Heart right ventricle (tissue), 16 donors: Measurements from ENCODE around the gene KDM2A. TPM values are rescaled to one million over a fixed set of nuclear protein-coding genes. Genes with fewer than 3 reads are reported as not detected.

ENCODE experiments used
- ATAC-seq, 8 donors: fragments of 200-7000 bp; cut with Tn5 transposase; one replicate each; pipeline ENCODE4 v1.9.1; 2020; ENCODE audit warnings: mild to moderate bottlenecking in 8 of 8, moderate library complexity in 8 of 8, moderate number of reproducible peaks in 1 of 8
- DNase-seq, 2 donors: peaks; one replicate each; pipeline ENCODE4 v3.0.0-alpha.2; 2020
- H3K27ac ChIP-seq, 10 donors: fragments of 200-600 bp; sonication (generic) in 2 of 10; one replicate each; pipeline versions ENCODE4 v1.5.0 to v1.8.0; 2020 to 2022; ENCODE audit warnings: mild to moderate bottlenecking in 3 of 10
- H3K27me3 ChIP-seq, 7 donors: fragments of 200-600 bp; one replicate each; pipeline ENCODE4 v1.8.0; 2021 to 2022; ENCODE audit warnings: mild to moderate bottlenecking in 2 of 7
- H3K36me3 ChIP-seq, 9 donors: fragments of 200-600 bp; sonication (generic) in 1 of 9; one replicate each; pipeline versions ENCODE4 v1.5.0 to v1.8.0; 2020 to 2022; ENCODE audit warnings: mild to moderate bottlenecking in 2 of 9
- H3K4me1 ChIP-seq, 9 donors: fragments of 200-600 bp; sonication (generic) in 1 of 9; one replicate each; pipeline versions ENCODE4 v1.5.0 to v1.8.0; 2020 to 2022; ENCODE audit warnings: mild to moderate bottlenecking in 4 of 9
- H3K4me3 ChIP-seq, 10 donors: fragments of 200-600 bp; sonication (generic) in 2 of 10; one replicate each; pipeline versions ENCODE4 v1.5.0 to v1.8.0; 2020 to 2022; ENCODE audit warnings: mild to moderate bottlenecking in 7 of 10, moderate library complexity in 2 of 10
- H3K9me3 ChIP-seq, 11 donors: fragments of 200-600 bp in 10 of 11; sonication (generic) in 2 of 11; one replicate each; pipeline versions ENCODE4 v1.5.0 to v1.8.0; 2013 to 2022; ENCODE audit warnings: mild to moderate bottlenecking in 2 of 11, control low read depth in 1 of 11, moderate library complexity in 1 of 11
- CTCF ChIP-seq, 9 donors: fragments of 200-600 bp; sonication (generic) in 2 of 9; IDR thresholded peaks; one replicate each; pipeline versions ENCODE4 v1.5.0 to v1.8.0; 2021 to 2022; ENCODE audit warnings: antibody characterized with exemption in 9 of 9, mild to moderate bottlenecking in 5 of 9, moderate library complexity in 1 of 9
- WGBS, 2 donors: extraction: QIAGEN DNeasy Blood & Tissue Kit; methylation state at CpG; one replicate each; pipeline ENCODE4 v1.1.7; 2013; ENCODE audit warnings: inconsistent platforms in 1 of 2; 5-methylcytosine and 5-hydroxymethylcytosine counted together
- intact Hi-C, 10 donors: fragments of 100-400 bp; cut with DNase I; formaldehyde crosslinking; loops; one replicate each; pipeline versions ENCODE4 v1.11.1 to v1.14.2; 2022
- polyA plus RNA-seq, 2 donors: library from polyadenylated mRNA; stranded (reverse); fragments of 200-250 nt; gene quantifications; one replicate each; pipeline ENCODE4 v1.2.3, GENCODE V29; 2013
- total RNA-seq, 10 donors: library from RNA; stranded (reverse); fragmentation: NEBNext Ultra II Directional in 3 of 10; extraction: Animal tissue kit (Norgen Biotek cat#: 25700) in 3 of 10; gene quantifications; one replicate each; pipeline versions ENCODE4 v1.2.1 to v1.2.4, GENCODE V29; 2021 to 2023
- donor health status: Arrhythmogenic right ventricular cardiomyopathy.
- donor health status: ischemic (EF 13 %, LVEDD 7.1; RV severe dilation, severe dysfunction).
- donor health status: healthy with polysubstance abuse.
- donor health status: DM: no; HTN: yes; CAD: no.
- donor health status: DM: no; HTN: no; CAD: no.
- donor health status: ischemic (EF 25% LVEDD 6.9; RV normal size, moderate dysfunction).
- donor health status: ischemic (EF 25% LVEDD 5.7; RV mildly dilated, moderate dysfunction).
- donor health status: healthy.
- donor health status: DM: yes; HTN: yes; CAD: no.
- donor health status: Ischemic cardiomyopathy.
- donor health status: ischemic (EF 35%, LVEDD 5.7; RV mildly dilated, moderate dysfunction).
- donor health status: nonischemic (EF 11% LVEDD 7.7; RV severe dilation, severe dysfunction).
- donor health status: DM: yes; HTN: yes; CAD: no.
- donor health status: PGD.
- donor health status: ischemic (EF 29% LVEDD 5.4; RV normal size, mild dysfunction).
- donor health status: nonischemic (EF 23%, LVEDD 6.1; RV moderate dilation, normal function).

The KDM2A gene
- total and polyA plus RNA-seq, 12 donors, result 16.5 to 45.7 (median 37.1) TPM

- H3K27ac ChIP-seq, result peak overlapping the region in 3 of 10 donors; percentile 97 to 98 (median 98)
- ATAC-seq, result no peak
- H3K27me3 ChIP-seq, result no peaks in the 10 kb centered on the region
- WGBS, 2 donors, result 89 to 93% methylated on average over 45 of the region's 45 CpGs
- intact Hi-C loops, result no loop called here
- TF ChIP-seq CTCF (IDR thresholded peaks at IDR 0.05), result no peak
- H3K4me1 ChIP-seq, result peaks cover 7 to 90% (median 29%) of the 10 kb centered on the region in 9 donors
- peak in 1 of 2 donors; percentile 14 for DNase-seq
- peak overlapping the region in 1 of 10 donors; percentile 74 for H3K4me3 ChIP-seq
- no peaks in the 10 kb centered on the region for H3K9me3 ChIP-seq
- peaks cover 22 to 74% (median 60%) of the 10 kb centered on the region in 9 donors for H3K36me3 ChIP-seq
Observed at GRCh38 chr11:67284811-67285540, 165.9 kb downstream of the KDM2A start.

- DNase-seq, result peak in 1 of 2 donors; percentile 23
- H3K36me3 ChIP-seq, result peaks cover 21 to 74% (median 52%) of the 10 kb centered on the region in 9 donors
- WGBS, 2 donors, result 83 to 86% methylated on average over 39 of the region's 39 CpGs
- peak overlapping the region in 8 of 10 donors; percentile 93 to 98 (median 96) for H3K27ac ChIP-seq
- H3K9me3 ChIP-seq, result no peaks in the 10 kb centered on the region
- intact Hi-C loops, result no loop called here
- H3K4me1 ChIP-seq, result peaks cover 7 to 90% (median 31%) of the 10 kb centered on the region in 9 donors
- no peaks in the 10 kb centered on the region for H3K27me3 ChIP-seq
- H3K4me3 ChIP-seq, result peak overlapping the region in 2 of 10 donors; percentile 3 to 74
- ATAC-seq, result no peak
- TF ChIP-seq CTCF (IDR thresholded peaks at IDR 0.05), result no peak
Observed at GRCh38 chr11:67285541-67286498, 166.8 kb downstream of the KDM2A start.

- ATAC-seq, result no peak
- peaks cover 14 to 74% (median 43%) of the 10 kb centered on the region in 9 donors for H3K36me3 ChIP-seq
Observed at GRCh38 chr11:67286621-67287333, 167.7 kb downstream of the KDM2A start.

More at GRCh38 chr11:67286621-67287333, 167.7 kb downstream of the KDM2A start:
- 79% methylated on average over 8 of the region's 8 CpGs for WGBS, 2 donors
- no peak for TF ChIP-seq CTCF (IDR thresholded peaks at IDR 0.05)
- Histone ChIP-seq H3K27ac (peak overlapping the region; percentile 76 to 98 (median 96)), H3K4me3 (peak overlapping the region in 2 of 10 donors; percentile 3 to 74), H3K4me1 (peaks cover 7 to 90% (median 33%) of the 10 kb centered on the region in 9 donors), H3K9me3 (no peaks in the 10 kb centered on the region), H3K27me3 (no peaks in the 10 kb centered on the region)
- intact Hi-C loops, result no loop called here
- peak in 1 of 2 donors; percentile 21 for DNase-seq
